DND-41 (cell line): ENCODE results near the gene SGO1.

Experiments used
- EZH2 ChIP-seq: IDR thresholded peaks from 3 replicates; pipeline ENCODE4 v1.6.1; 2012; ENCODE audit warnings: borderline replicate concordance, low read depth, mild to moderate bottlenecking, moderate library complexity, low read length, inconsistent platforms; ENCODE audit not compliant: severe bottlenecking
- TF ChIP-seq, protein P1 (sequence below): IDR thresholded peaks from 2 replicates; pipeline ENCODE4 v1.5.1; 2012; ENCODE audit warnings: borderline replicate concordance, low read length, moderate library complexity, mild to moderate bottlenecking; ENCODE audit not compliant: poor library complexity, severe bottlenecking; ENCODE audit errors: extremely low read depth

DNA sequence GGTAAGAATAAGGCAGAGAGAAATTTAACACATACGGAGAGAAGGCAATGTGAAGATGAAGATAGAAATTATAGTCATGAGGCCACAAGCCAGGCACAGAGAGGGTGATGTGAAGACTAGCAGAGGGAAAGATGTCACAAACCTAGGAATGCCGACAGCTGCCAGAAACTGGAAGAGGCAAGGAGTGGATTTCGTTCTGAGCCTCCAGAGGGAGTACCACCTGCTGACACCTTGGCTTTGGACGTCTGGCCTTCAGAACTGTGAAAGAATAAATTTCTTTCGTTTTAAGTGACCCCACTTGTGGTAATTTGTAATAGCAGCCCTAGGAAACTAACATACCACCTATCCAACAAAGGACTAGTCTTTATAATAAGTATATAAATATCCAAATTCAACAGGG is 5.0 kb upstream of the SGO1 start:
- TF ChIP-seq, protein P1, sequence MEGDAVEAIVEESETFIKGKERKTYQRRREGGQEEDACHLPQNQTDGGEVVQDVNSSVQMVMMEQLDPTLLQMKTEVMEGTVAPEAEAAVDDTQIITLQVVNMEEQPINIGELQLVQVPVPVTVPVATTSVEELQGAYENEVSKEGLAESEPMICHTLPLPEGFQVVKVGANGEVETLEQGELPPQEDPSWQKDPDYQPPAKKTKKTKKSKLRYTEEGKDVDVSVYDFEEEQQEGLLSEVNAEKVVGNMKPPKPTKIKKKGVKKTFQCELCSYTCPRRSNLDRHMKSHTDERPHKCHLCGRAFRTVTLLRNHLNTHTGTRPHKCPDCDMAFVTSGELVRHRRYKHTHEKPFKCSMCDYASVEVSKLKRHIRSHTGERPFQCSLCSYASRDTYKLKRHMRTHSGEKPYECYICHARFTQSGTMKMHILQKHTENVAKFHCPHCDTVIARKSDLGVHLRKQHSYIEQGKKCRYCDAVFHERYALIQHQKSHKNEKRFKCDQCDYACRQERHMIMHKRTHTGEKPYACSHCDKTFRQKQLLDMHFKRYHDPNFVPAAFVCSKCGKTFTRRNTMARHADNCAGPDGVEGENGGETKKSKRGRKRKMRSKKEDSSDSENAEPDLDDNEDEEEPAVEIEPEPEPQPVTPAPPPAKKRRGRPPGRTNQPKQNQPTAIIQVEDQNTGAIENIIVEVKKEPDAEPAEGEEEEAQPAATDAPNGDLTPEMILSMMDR: no peak
- no peak for TF ChIP-seq EZH2
